Suprapubic skin (tissue), 4 donors: ENCODE results near the gene NIP7. TPM values are rescaled to one million over a fixed set of nuclear protein-coding genes. Genes with fewer than 3 reads are reported as not detected.

Experiments
- DNase-seq, 2 donors: peaks; one replicate each; pipeline ENCODE4 v3.0.0-alpha.2; 2019; ENCODE audit warnings: low spot score in 2 of 2
- H3K27ac ChIP-seq: fragments of 200-600 bp; sonication (generic); one replicate; pipeline ENCODE4 v1.5.1; 2019
- H3K27me3 ChIP-seq: fragments of 200-600 bp; sonication (generic); one replicate; pipeline ENCODE4 v1.5.1; 2019
- H3K36me3 ChIP-seq: fragments of 200-600 bp; sonication (generic); one replicate; pipeline ENCODE4 v1.5.1; 2019
- H3K4me1 ChIP-seq: fragments of 200-600 bp; sonication (generic); one replicate; pipeline ENCODE4 v1.5.1; 2019
- H3K4me3 ChIP-seq: fragments of 200-600 bp; sonication (generic); one replicate; pipeline ENCODE4 v1.5.1; 2019; ENCODE audit warnings: mild to moderate bottlenecking
- H3K9me3 ChIP-seq: fragments of 200-600 bp; sonication (generic); one replicate; pipeline ENCODE4 v1.5.1; 2019
- EP300 ChIP-seq: sonication (generic); formaldehyde crosslinking; IDR thresholded peaks from one replicate; pipeline ENCODE4 v1.6.1; 2017; ENCODE audit warnings: antibody characterized with exemption
- POLR2A ChIP-seq, 2 donors: fragments of 450-650 bp; IDR thresholded peaks; one replicate each; pipeline ENCODE4 v1.6.1; 2017; ENCODE audit warnings: antibody characterized with exemption in 2 of 2, mild to moderate bottlenecking in 2 of 2, moderate library complexity in 2 of 2
- POLR2AphosphoS5 ChIP-seq, 3 donors: sonication (generic); formaldehyde crosslinking; IDR thresholded peaks; one replicate each; pipeline ENCODE4 v1.6.1; 2017; ENCODE audit warnings: antibody characterized with exemption in 3 of 3
- WGBS: methylation state at CpG from one replicate; pipeline ENCODE4 v1.1.5; 2018; 5-methylcytosine and 5-hydroxymethylcytosine counted together
- total RNA-seq, 4 donors: library from RNA; depleted of rRNA; stranded (reverse); fragments of >200 nt; gene quantifications; one replicate each; pipeline ENCODE4 v1.1.0, GENCODE V29; 2016
- TF ChIP-seq, protein P1 (sequence below), 2 donors: fragments of 200-600 bp in 1 of 2; fragments of 450-650 bp in 1 of 2; sonication (generic) in 1 of 2; IDR thresholded peaks; one replicate each; pipeline ENCODE4 v1.5.1; 2016 to 2019; ENCODE audit warnings: antibody characterized with exemption in 2 of 2, mild to moderate bottlenecking in 1 of 2, moderate library complexity in 1 of 2

Gene NIP7
- total RNA-seq, 4 donors from 2014 or later: 9.8 to 24.0 (median 19.7) TPM

DNA sequence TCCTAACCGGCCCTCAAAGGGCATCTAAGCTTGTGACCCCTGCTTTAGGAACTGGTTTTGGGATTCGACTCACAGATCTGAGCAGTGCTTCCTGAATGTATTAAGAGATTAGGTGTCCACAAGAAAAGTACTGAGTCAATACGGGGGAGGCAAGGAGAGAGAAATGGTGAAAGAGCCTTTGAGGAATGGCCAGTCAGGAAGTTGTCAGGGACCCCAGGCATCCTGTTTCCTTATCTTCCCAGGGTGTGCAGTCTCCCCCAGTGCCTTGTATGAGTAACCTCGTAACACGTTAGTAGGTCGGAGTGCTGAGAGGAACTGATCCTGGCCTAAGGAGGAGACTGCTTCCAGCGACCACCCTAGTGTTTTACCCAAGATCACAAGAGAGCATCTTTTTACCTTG, 28.4 kb downstream of the NIP7 start:
- Histone ChIP-seq H3K27me3 (no peaks in the 10 kb centered on the region), H3K4me3 (no peak overlapping the region), H3K9me3 (no peaks in the 10 kb centered on the region), H3K27ac (no peak overlapping the region), H3K4me1 (no peaks in the 10 kb centered on the region), H3K36me3 (peaks cover 98% of the 10 kb centered on the region)
- peak in 1 of 2 donors; percentile 44 for DNase-seq
- TF ChIP-seq EP300: no peak
- no peak for TF ChIP-seq POLR2A (IDR thresholded peaks at IDR 0.05)
- TF ChIP-seq, protein P1, sequence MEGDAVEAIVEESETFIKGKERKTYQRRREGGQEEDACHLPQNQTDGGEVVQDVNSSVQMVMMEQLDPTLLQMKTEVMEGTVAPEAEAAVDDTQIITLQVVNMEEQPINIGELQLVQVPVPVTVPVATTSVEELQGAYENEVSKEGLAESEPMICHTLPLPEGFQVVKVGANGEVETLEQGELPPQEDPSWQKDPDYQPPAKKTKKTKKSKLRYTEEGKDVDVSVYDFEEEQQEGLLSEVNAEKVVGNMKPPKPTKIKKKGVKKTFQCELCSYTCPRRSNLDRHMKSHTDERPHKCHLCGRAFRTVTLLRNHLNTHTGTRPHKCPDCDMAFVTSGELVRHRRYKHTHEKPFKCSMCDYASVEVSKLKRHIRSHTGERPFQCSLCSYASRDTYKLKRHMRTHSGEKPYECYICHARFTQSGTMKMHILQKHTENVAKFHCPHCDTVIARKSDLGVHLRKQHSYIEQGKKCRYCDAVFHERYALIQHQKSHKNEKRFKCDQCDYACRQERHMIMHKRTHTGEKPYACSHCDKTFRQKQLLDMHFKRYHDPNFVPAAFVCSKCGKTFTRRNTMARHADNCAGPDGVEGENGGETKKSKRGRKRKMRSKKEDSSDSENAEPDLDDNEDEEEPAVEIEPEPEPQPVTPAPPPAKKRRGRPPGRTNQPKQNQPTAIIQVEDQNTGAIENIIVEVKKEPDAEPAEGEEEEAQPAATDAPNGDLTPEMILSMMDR (IDR thresholded peaks at IDR 0.05): no peak
- no peak for TF ChIP-seq POLR2AphosphoS5 (IDR thresholded peaks at IDR 0.05)
- WGBS: 80% methylated on average over 7 of the region's 7 CpGs

DNA sequence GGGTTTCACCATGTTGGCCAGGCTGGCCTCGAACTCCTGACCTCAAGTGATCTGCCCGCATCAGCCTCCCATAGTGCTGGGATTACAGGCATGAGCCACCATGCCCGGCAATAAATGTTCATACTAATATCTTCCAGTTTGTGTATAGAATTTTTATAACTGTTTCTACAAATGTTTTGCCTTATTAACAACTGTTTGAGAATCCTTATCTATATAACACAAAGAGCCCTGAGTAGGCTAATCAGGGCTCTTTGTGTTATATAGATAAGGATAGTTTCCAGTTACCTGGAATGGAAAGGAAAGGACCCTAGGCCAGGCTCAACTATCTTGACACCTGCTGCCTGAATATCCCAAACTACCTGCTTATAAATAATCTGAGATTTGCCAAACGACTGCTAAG, 29.3 kb downstream of the NIP7 start:
- TF ChIP-seq POLR2AphosphoS5 (IDR thresholded peaks at IDR 0.05) (no peak), POLR2A (IDR thresholded peaks at IDR 0.05) (no peak), EP300 (no peak)
- TF ChIP-seq, protein P1 (IDR thresholded peaks at IDR 0.05): no peak
- H3K4me3 ChIP-seq: no peak overlapping the region
- DNase-seq: no peak
- no peaks in the 10 kb centered on the region for H3K4me1 ChIP-seq
- WGBS: 99% methylated on average over 4 of the region's 4 CpGs
- H3K27ac ChIP-seq: no peak overlapping the region
- H3K9me3 ChIP-seq: no peaks in the 10 kb centered on the region
- peaks cover 96% of the 10 kb centered on the region for H3K36me3 ChIP-seq
- no peaks in the 10 kb centered on the region for H3K27me3 ChIP-seq

DNA sequence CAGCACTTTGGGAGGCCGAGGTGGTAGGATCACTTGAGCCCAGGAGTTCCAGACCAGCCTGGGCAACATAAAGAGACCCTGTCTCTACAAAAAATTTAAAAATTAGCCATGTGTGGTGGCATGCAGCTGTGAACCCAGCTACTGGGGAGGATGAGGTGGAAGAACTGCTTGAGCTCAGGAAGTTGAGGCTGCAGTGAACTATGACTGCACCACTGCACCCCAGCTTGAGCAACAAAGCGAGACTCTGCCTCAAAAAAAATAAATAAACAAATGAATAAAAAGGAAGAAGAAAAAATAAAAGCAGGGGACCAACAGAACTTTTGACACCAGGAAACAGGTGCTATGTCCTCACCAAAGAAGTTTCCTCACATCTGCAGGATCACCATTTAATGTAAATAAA, 32.0 kb downstream of the NIP7 start:
- TF ChIP-seq POLR2AphosphoS5 (IDR thresholded peaks at IDR 0.05): no peak
- TF ChIP-seq, protein P1 (IDR thresholded peaks at IDR 0.05): no peak
- no peak for TF ChIP-seq EP300
- no peak for TF ChIP-seq POLR2A (IDR thresholded peaks at IDR 0.05)
- Histone ChIP-seq H3K4me1 (no peaks in the 10 kb centered on the region), H3K27me3 (no peaks in the 10 kb centered on the region), H3K36me3 (peaks cover 71% of the 10 kb centered on the region), H3K9me3 (no peaks in the 10 kb centered on the region), H3K4me3 (no peak overlapping the region), H3K27ac (no peak overlapping the region)
- WGBS: 93% methylated on average over 2 of the region's 2 CpGs
- DNase-seq: no peak

DNA sequence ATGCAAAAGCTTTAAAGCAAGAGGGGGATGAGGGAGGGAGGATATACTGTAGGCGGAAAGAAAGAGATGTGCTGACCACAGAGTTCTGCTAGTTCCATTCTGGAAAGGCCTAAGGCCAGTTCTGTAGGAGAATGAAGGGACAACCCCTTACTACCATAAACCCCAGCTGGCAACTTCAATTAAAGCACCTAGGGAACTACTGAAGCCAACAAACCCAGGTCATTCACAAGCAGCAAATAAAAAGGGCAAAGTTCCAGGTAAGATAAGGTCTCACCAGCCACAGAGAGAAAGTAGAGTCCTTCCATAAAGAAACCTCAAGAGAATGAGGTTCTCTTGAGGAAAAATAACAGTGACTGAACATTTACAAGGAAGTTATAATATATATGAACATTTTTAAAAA, 33.4 kb downstream of the NIP7 start:
- peaks cover 61% of the 10 kb centered on the region for H3K36me3 ChIP-seq
- WGBS: 88% methylated on average over 1 of the region's 1 CpG

DNA sequence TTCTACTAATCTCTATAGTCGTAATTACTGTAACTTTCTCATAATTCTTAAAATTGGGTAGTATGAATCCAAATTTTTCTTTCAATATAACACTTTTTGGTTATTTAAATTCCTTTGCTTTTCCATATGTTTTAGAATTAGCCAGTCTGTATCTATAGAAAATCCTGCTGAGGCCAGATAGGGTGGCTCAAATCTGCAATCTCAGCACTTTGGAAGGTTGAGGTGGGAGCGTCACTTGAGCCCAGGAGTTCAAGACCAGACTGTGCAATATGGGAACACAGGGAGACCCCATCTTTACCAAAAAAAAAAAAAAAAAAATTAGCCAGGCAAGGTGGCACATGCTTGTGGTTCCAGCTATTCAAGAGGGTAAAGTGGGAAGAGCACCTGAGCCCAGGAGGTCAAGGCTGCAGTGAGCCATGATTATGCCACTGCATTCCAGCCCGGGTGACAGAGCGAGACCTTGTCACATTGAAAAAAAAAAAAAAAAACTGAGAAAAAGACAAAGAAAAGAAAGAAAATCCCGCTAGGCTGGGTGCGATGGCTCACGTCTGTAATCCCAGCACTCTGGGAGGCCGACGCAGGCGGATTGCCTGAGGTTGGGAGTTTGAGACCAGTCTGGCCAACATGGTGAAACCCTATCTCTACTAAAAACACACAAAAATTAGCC, 37.0 kb downstream of the NIP7 start:
- no peaks in the 10 kb centered on the region for H3K4me1 ChIP-seq
- no peak overlapping the region for H3K27ac ChIP-seq
- H3K9me3 ChIP-seq: no peaks in the 10 kb centered on the region
- no peak for DNase-seq
- H3K27me3 ChIP-seq: no peaks in the 10 kb centered on the region
- H3K36me3 ChIP-seq: peaks cover 48% of the 10 kb centered on the region
- H3K4me3 ChIP-seq: no peak overlapping the region
- TF ChIP-seq POLR2AphosphoS5 (IDR thresholded peaks at IDR 0.05) (no peak), POLR2A (IDR thresholded peaks at IDR 0.05) (no peak), EP300 (no peak)
- TF ChIP-seq, protein P1 (IDR thresholded peaks at IDR 0.05): no peak
- WGBS: 97% methylated on average over 10 of the region's 10 CpGs

More for the DNA sequence above, 33.4 kb downstream of the NIP7 start:
- no peak for DNase-seq
- H3K9me3 ChIP-seq: no peaks in the 10 kb centered on the region
- TF ChIP-seq POLR2A (IDR thresholded peaks at IDR 0.05) (no peak), POLR2AphosphoS5 (IDR thresholded peaks at IDR 0.05) (no peak), EP300 (no peak)
- TF ChIP-seq, protein P1 (IDR thresholded peaks at IDR 0.05): no peak
- H3K4me3 ChIP-seq: no peak overlapping the region
- H3K4me1 ChIP-seq: no peaks in the 10 kb centered on the region
- no peak overlapping the region for H3K27ac ChIP-seq
- H3K27me3 ChIP-seq: no peaks in the 10 kb centered on the region
